Activated CD4-positive, alpha-beta memory T cell treated with anti-CD3 and anti-CD28 coated beads for 36 hours (primary cell): ENCODE results near the gene TYMP. TPM values are rescaled to one million over a fixed set of nuclear protein-coding genes. Genes with fewer than 3 reads are reported as not detected.

ENCODE experiments used
- CTCF ChIA-PET: fragments of 350-600 bp; sonication (Branson Sonifier 250); formaldehyde crosslinking; loops from one replicate; lab custom pipeline; 2021; ENCODE audit warnings: antibody characterized with exemption, inconsistent platforms; lab: Charles Lee
- POLR2A ChIA-PET: fragments of 350-600 bp; sonication (Branson Sonifier 250); formaldehyde crosslinking; loops from one replicate; lab custom pipeline; 2021; ENCODE audit warnings: antibody characterized with exemption; lab: Charles Lee
- DNase-seq: peaks from one replicate; pipeline ENCODE4 v3.0.0-alpha.2; 2020
- H3K27ac Mint-ChIP-seq: one replicate; pipeline ENCODE4 v1.8.0; 2021; ENCODE audit warnings: mixed read lengths
- H3K27me3 Mint-ChIP-seq: one replicate; pipeline ENCODE4 v1.8.0; 2021; ENCODE audit warnings: mixed read lengths
- H3K36me3 Mint-ChIP-seq: one replicate; pipeline ENCODE4 v1.8.0; 2021; ENCODE audit warnings: mixed read lengths
- H3K4me1 Mint-ChIP-seq: one replicate; pipeline ENCODE4 v1.8.0; 2021; ENCODE audit warnings: low read depth, mixed read lengths
- H3K4me3 Mint-ChIP-seq: one replicate; pipeline ENCODE4 v1.8.0; 2021; ENCODE audit warnings: mild to moderate bottlenecking, mixed read lengths
- H3K9me3 Mint-ChIP-seq: one replicate; pipeline ENCODE4 v1.8.0; 2021; ENCODE audit warnings: mixed read lengths
- intact Hi-C: fragments of 100-400 bp; cut with micrococcal nuclease; formaldehyde crosslinking; loops from one replicate; pipeline ENCODE4 v1.15.1; 2023
- total RNA-seq, 2 experiments: library from RNA; stranded (reverse); gene quantifications; one replicate each; pipeline ENCODE4 v1.2.3, GENCODE V29; 2021

The TYMP gene
- total RNA-seq, 2 experiments from 2014 or later: 64.7 to 65.6 TPM

GRCh38 chr22:50561401-50562358 lies 31.9 kb upstream of the TYMP start:
- H3K4me3 Mint-ChIP-seq: peak overlapping the region; percentile 51
- H3K36me3 Mint-ChIP-seq: no peaks in the 10 kb centered on the region
- ChIA-PET POLR2A (interaction anchor here (1.4 kb wide), 1 partner anchor 53 kb away, joined by 3 read pairs; no protein-coding TSS in a partner anchor), CTCF (interaction anchor here (1.1 kb wide), 1 partner anchor 36 kb away, joined by 6 read pairs; the partner anchor contains the start of gene SCO2)
- peaks cover 15% of the 10 kb centered on the region for H3K4me1 Mint-ChIP-seq
- intact Hi-C loops: loop anchor here (1.0 to 10.0 kb wide), 6 partner anchors 13 to 53 kb away; partner anchors contain the start of genes NCAPH2 and SCO2
- peak overlapping the region; percentile 49 for H3K27ac Mint-ChIP-seq
- no peaks in the 10 kb centered on the region for H3K27me3 Mint-ChIP-seq
- H3K9me3 Mint-ChIP-seq: no peaks in the 10 kb centered on the region
- no peak for DNase-seq

- CTCF ChIA-PET: interaction anchor here (0.6 to 1.3 kb wide), 2 partner anchors 34 to 36 kb away, joined by 3 to 5 read pairs; partner anchors contain the start of gene SCO2
- no peak overlapping the region for H3K27ac Mint-ChIP-seq
- intact Hi-C loops: loop anchor here (10.0 kb wide), 1 partner anchor 55 kb away; no protein-coding TSS in a partner anchor
Observed at GRCh38 chr22:50560034-50560433, 30.2 kb upstream of the TYMP start.

GRCh38 chr22:50556703-50557102 lies 26.9 kb upstream of the TYMP start:
- intact Hi-C loops: no loop called here
- peaks cover 3% of the 10 kb centered on the region for H3K4me1 Mint-ChIP-seq
- CTCF ChIA-PET: interaction anchor here (1.3 to 2.7 kb wide), 3 partner anchors 9 to 64 kb away, joined by 3 to 11 read pairs (median 3); no protein-coding TSS in a partner anchor
- H3K4me3 Mint-ChIP-seq: no peak overlapping the region
- H3K9me3 Mint-ChIP-seq: no peaks in the 10 kb centered on the region
- POLR2A ChIA-PET: no interaction called here
- H3K27me3 Mint-ChIP-seq: no peaks in the 10 kb centered on the region
- H3K27ac Mint-ChIP-seq: no peak overlapping the region
- no peaks in the 10 kb centered on the region for H3K36me3 Mint-ChIP-seq
- no peak for DNase-seq

More at GRCh38 chr22:50560034-50560433, 30.2 kb upstream of the TYMP start:
- Mint-ChIP-seq H3K4me1 (peaks cover 15% of the 10 kb centered on the region), H3K4me3 (no peak overlapping the region), H3K36me3 (no peaks in the 10 kb centered on the region), H3K27me3 (no peaks in the 10 kb centered on the region), H3K9me3 (no peaks in the 10 kb centered on the region)
- no peak for DNase-seq
- POLR2A ChIA-PET: interaction anchor here (1.4 kb wide), 2 partner anchors 34 to 51 kb away, joined by 3 to 4 read pairs; partner anchors contain the start of gene SCO2

DNA sequence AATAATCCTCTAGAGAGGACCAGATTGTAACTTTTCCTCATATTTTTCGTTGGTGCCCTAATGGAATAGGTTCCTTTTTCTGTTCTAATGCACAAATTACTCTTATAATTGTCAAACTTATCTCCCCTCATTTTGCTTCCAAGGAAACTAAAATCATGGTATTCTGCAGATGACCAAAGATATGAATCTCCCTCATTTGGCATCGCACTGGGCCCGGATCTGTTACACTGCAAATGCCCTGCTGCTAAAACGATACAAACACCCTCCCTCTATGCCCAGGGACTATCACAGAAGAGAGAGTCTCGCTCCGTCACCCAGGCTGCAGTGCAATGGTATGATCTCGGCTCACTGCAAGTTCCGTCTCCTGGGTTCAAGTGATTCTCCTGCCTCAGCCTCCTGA lies 23.5 kb upstream of the TYMP start:
- Mint-ChIP-seq H3K27me3 (no peaks in the 10 kb centered on the region), H3K27ac (no peak overlapping the region), H3K4me1 (peaks cover 14% of the 10 kb centered on the region), H3K36me3 (peaks cover 2% of the 10 kb centered on the region), H3K4me3 (no peak overlapping the region), H3K9me3 (no peaks in the 10 kb centered on the region)
- ChIA-PET POLR2A (no interaction called here), CTCF (no interaction called here)
- DNase-seq: no peak
- intact Hi-C loops: no loop called here

GRCh38 chr22:50551160-50551752 lies 21.4 kb upstream of the TYMP start:
- H3K9me3 Mint-ChIP-seq: no peaks in the 10 kb centered on the region
- H3K4me1 Mint-ChIP-seq: peaks cover 18% of the 10 kb centered on the region
- H3K36me3 Mint-ChIP-seq: peaks cover 2% of the 10 kb centered on the region
- CTCF ChIA-PET: interaction anchor here (1.6 to 2.8 kb wide), 2 partner anchors 12 to 26 kb away, joined by 9 to 13 read pairs; partner anchors contain the start of genes SCO2 and SYCE3
- H3K27me3 Mint-ChIP-seq: no peaks in the 10 kb centered on the region
- POLR2A ChIA-PET: interaction anchor here (1.2 to 7.5 kb wide), 4 partner anchors 12 to 76 kb away, joined by 3 to 71 read pairs (median 6); partner anchors contain the start of genes ARSA, SCO2 and TYMP
- intact Hi-C loops: no loop called here
- DNase-seq: no peak
- H3K27ac Mint-ChIP-seq: no peak overlapping the region
- no peak overlapping the region for H3K4me3 Mint-ChIP-seq

- peaks cover 2% of the 10 kb centered on the region for H3K36me3 Mint-ChIP-seq
- H3K27me3 Mint-ChIP-seq: no peaks in the 10 kb centered on the region
- DNase-seq: no peak
- peak overlapping the region; percentile 29 for H3K4me3 Mint-ChIP-seq
- CTCF ChIA-PET: interaction anchor here (0.6 to 2.8 kb wide), 4 partner anchors 13 to 71 kb away, joined by 3 to 13 read pairs (median 6); partner anchors contain the start of genes SCO2 and SYCE3
- no peak overlapping the region for H3K27ac Mint-ChIP-seq
- POLR2A ChIA-PET: interaction anchor here (1.2 to 7.5 kb wide), 4 partner anchors 11 to 77 kb away, joined by 3 to 71 read pairs (median 6); partner anchors contain the start of genes ARSA, SCO2 and TYMP
- no peaks in the 10 kb centered on the region for H3K9me3 Mint-ChIP-seq
- H3K4me1 Mint-ChIP-seq: peaks cover 27% of the 10 kb centered on the region
- intact Hi-C loops: no loop called here
Observed at GRCh38 chr22:50550395-50550794, 20.6 kb upstream of the TYMP start.

- peaks cover 38% of the 10 kb centered on the region for H3K4me1 Mint-ChIP-seq
- no peaks in the 10 kb centered on the region for H3K9me3 Mint-ChIP-seq
- CTCF ChIA-PET: interaction anchor here (0.8 to 4.9 kb wide), 12 partner anchors 8 to 72 kb away, joined by 3 to 46 read pairs (median 4); partner anchors contain the start of genes CHKB, LMF2, NCAPH2 and SCO2
- peaks cover 2% of the 10 kb centered on the region for H3K36me3 Mint-ChIP-seq
- no peak for DNase-seq
- intact Hi-C loops: loop anchor here (1.0 kb wide), 1 partner anchor 13 kb away; the partner anchor contains the start of gene SYCE3
- H3K27ac Mint-ChIP-seq: peak overlapping the region; percentile 83
- peak overlapping the region; percentile 76 for H3K4me3 Mint-ChIP-seq
- POLR2A ChIA-PET: interaction anchor here (0.8 to 7.5 kb wide), 8 partner anchors 10 to 72 kb away, joined by 4 to 71 read pairs (median 10); partner anchors contain the start of genes SCO2, SYCE3 and TYMP
- no peaks in the 10 kb centered on the region for H3K27me3 Mint-ChIP-seq
Observed at GRCh38 chr22:50548921-50549790, 19.3 kb upstream of the TYMP start.

DNA sequence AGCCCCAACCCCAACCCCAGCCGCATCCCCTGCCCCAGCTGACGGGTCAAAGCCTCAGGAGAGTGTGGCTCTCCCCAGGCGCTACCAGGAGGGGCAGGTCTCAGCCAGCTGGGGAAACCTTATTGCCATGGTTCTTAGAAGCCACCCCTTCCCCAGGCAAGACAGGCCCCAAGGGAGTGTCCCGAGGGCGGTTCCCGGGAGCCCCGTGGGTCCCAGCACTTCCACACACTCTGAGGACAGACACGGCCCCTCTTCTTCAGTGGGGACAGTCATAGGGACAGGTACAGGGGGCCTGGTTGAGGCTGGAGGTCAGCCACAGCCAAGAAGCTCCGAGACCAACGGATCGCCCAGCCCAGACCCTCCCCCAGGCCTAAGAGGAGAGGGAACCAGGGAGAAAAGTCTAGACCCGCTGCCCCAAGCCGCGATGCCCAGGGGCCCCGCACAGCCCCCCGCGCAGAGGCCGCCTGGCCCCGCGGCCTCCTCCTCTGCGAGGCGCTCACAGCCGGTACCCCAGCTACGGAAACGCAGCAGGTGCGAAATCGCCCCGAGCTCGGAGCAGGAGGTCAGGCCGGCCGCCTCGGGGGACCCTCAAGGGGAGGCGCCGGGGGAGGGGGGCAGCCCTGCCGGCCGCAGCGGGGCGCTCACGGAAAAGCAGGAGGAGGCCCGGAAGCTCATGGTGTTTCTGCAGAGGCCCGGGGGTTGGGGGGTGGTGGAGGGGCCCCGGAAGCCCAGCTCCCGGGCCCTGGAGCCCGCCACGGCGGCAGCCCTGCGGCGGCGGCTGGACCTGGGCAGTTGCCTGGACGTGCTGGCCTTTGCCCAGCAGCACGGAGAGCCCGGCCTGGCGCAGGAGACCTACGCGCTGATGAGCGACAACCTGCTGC lies 18.5 kb upstream of the TYMP start:
- intact Hi-C loops: loop anchor here (1.0 kb wide), 1 partner anchor 14 kb away; the partner anchor contains the start of gene SYCE3
- H3K27me3 Mint-ChIP-seq: no peaks in the 10 kb centered on the region
- H3K4me1 Mint-ChIP-seq: peaks cover 38% of the 10 kb centered on the region
- POLR2A ChIA-PET: interaction anchor here (0.8 to 7.5 kb wide), 8 partner anchors 9 to 73 kb away, joined by 4 to 71 read pairs (median 10); partner anchors contain the start of genes SCO2, SYCE3 and TYMP
- H3K36me3 Mint-ChIP-seq: peaks cover 2% of the 10 kb centered on the region
- CTCF ChIA-PET: interaction anchor here (0.8 to 4.9 kb wide), 14 partner anchors 9 to 79 kb away, joined by 3 to 46 read pairs (median 4); partner anchors contain the start of genes ARSA, CHKB, LMF2 and NCAPH2
- peak; percentile 73 for DNase-seq
- peak overlapping the region; percentile 73 for H3K4me3 Mint-ChIP-seq
- peak overlapping the region; percentile 78 for H3K27ac Mint-ChIP-seq
- no peaks in the 10 kb centered on the region for H3K9me3 Mint-ChIP-seq

- CTCF ChIA-PET: interaction anchor here (0.9 to 4.9 kb wide), 9 partner anchors 8 to 80 kb away, joined by 3 to 46 read pairs (median 11); partner anchors contain the start of genes ARSA, CHKB, SCO2 and SYCE3
- Mint-ChIP-seq H3K36me3 (peaks cover 5% of the 10 kb centered on the region), H3K9me3 (peaks cover 2% of the 10 kb centered on the region), H3K4me1 (peaks cover 42% of the 10 kb centered on the region), H3K4me3 (no peak overlapping the region), H3K27ac (no peak overlapping the region), H3K27me3 (no peaks in the 10 kb centered on the region)
- POLR2A ChIA-PET: interaction anchor here (0.8 to 7.5 kb wide), 7 partner anchors 8 to 73 kb away, joined by 4 to 71 read pairs (median 11); partner anchors contain the start of genes SCO2, SYCE3 and TYMP
- no peak for DNase-seq
- intact Hi-C loops: no loop called here
Observed at GRCh38 chr22:50547263-50547985, 17.6 kb upstream of the TYMP start.
